Mesenchymal stem cell (in vitro differentiated cells and primary cell): ENCODE measurements around the gene STK25.
"Not testable (repeated sequence)": the region's sequence is repeated elsewhere in the genome, so short reads cannot be mapped to it uniquely, and the experiment has no call there.

Experiments
- DNase-seq: peaks from one replicate; pipeline ENCODE4 v3.0.0-alpha.2; 2013
- H2AFZ ChIP-seq: one replicate; pipeline ENCODE4 v1.6.1; 2013; ENCODE audit warnings: low read depth, mild to moderate bottlenecking, control low read depth, inconsistent platforms, low read length, moderate library complexity
- H2AK5ac ChIP-seq: 2 replicates; pipeline ENCODE4 v1.6.1; 2013; ENCODE audit warnings: low read length, moderate library complexity, mild to moderate bottlenecking, inconsistent platforms; ENCODE audit not compliant: severe bottlenecking
- H2BK120ac ChIP-seq: one replicate; pipeline ENCODE4 v1.6.1; 2013; ENCODE audit warnings: low read depth, mild to moderate bottlenecking, inconsistent platforms, low read length, moderate library complexity
- H2BK12ac ChIP-seq, 2 experiments: one replicate each; pipeline ENCODE4 v1.6.1; 2013; ENCODE audit warnings: inconsistent platforms in 2 of 2, low read length in 2 of 2, mild to moderate bottlenecking in 2 of 2, moderate library complexity in 2 of 2, control low read depth in 1 of 2
- H2BK15ac ChIP-seq: one replicate; pipeline ENCODE4 v1.6.1; 2013; ENCODE audit warnings: mild to moderate bottlenecking, low read depth, inconsistent platforms; ENCODE audit not compliant: poor library complexity, severe bottlenecking
- H2BK5ac ChIP-seq: 2 replicates; pipeline ENCODE4 v1.6.1; 2013; ENCODE audit warnings: low read depth, mild to moderate bottlenecking, low read length, control low read depth, inconsistent platforms; ENCODE audit not compliant: poor library complexity, severe bottlenecking
- H3K14ac ChIP-seq, 2 experiments: one replicate each; pipeline ENCODE4 v1.6.1; 2013; ENCODE audit warnings: inconsistent platforms in 2 of 2, low read length in 2 of 2, control low read depth in 1 of 2, mild to moderate bottlenecking in 1 of 2, moderate library complexity in 1 of 2
- H3K18ac ChIP-seq, 2 experiments: one replicate each; pipeline ENCODE4 v1.6.1; 2013; ENCODE audit warnings: inconsistent platforms in 2 of 2, low read length in 2 of 2, control low read depth in 1 of 2, low read depth in 1 of 2, mild to moderate bottlenecking in 1 of 2
- H3K23ac ChIP-seq, 2 experiments: one replicate each; pipeline ENCODE4 v1.6.1; 2013; ENCODE audit warnings: inconsistent platforms in 2 of 2, low read length in 2 of 2, mild to moderate bottlenecking in 2 of 2, moderate library complexity in 2 of 2, control low read depth in 1 of 2
- H3K27ac ChIP-seq: 2 replicates; pipeline ENCODE4 v1.5.1; 2013; ENCODE audit warnings: mild to moderate bottlenecking, moderate library complexity, low read length, control low read depth, inconsistent platforms; ENCODE audit not compliant: poor library complexity, severe bottlenecking
- H3K27me3 ChIP-seq, 2 experiments: 2 replicates each; pipeline versions ENCODE4 v1.6.1 to v1.7.0; 2013; ENCODE audit warnings: low read length in 2 of 2, mild to moderate bottlenecking in 2 of 2, moderate library complexity in 2 of 2, control low read depth in 1 of 2, inconsistent platforms in 1 of 2; ENCODE audit not compliant: control insufficient read depth in 1 of 2, insufficient read depth in 1 of 2
- H3K36me3 ChIP-seq, 2 experiments: 2 replicates each; pipeline versions ENCODE4 v1.6.1 to v1.7.0; 2013; ENCODE audit warnings: low read length in 2 of 2, control low read depth in 1 of 2, inconsistent platforms in 1 of 2, low read depth in 1 of 2, mild to moderate bottlenecking in 1 of 2; ENCODE audit not compliant: insufficient read depth in 2 of 2, control insufficient read depth in 1 of 2
- H3K4ac ChIP-seq, 2 experiments: one replicate each; pipeline ENCODE4 v1.6.1; 2013; ENCODE audit warnings: inconsistent platforms in 2 of 2, low read length in 2 of 2, mild to moderate bottlenecking in 2 of 2, moderate library complexity in 2 of 2, control low read depth in 1 of 2, low read depth in 1 of 2
- H3K4me1 ChIP-seq: 2 replicates; pipeline ENCODE4 v1.6.1; 2013; ENCODE audit warnings: low read depth, low read length, control low read depth; ENCODE audit not compliant: control insufficient read depth, insufficient read depth
- H3K4me2 ChIP-seq: 2 replicates; pipeline ENCODE4 v1.6.1; 2013; ENCODE audit warnings: low read length, mild to moderate bottlenecking, inconsistent platforms; ENCODE audit not compliant: poor library complexity, severe bottlenecking
- H3K4me3 ChIP-seq, 2 experiments: 2 replicates each; pipeline versions ENCODE4 v1.5.1 to v1.7.0; 2013; ENCODE audit warnings: low read length in 2 of 2, mild to moderate bottlenecking in 2 of 2, control low read depth in 1 of 2, low read depth in 1 of 2; ENCODE audit not compliant: insufficient read depth in 1 of 2
- H3K79me1 ChIP-seq: replicated peaks from 2 replicates; pipeline ENCODE4 v1.6.1; 2013; ENCODE audit warnings: mild to moderate bottlenecking, control low read depth, low read length, inconsistent platforms; ENCODE audit not compliant: poor library complexity, severe bottlenecking
- H3K9ac ChIP-seq: 2 replicates; pipeline ENCODE4 v1.7.0; 2013; ENCODE audit warnings: mild to moderate bottlenecking, low read length, moderate library complexity
- H3K9me3 ChIP-seq: 2 replicates; pipeline ENCODE4 v1.7.0; 2013; ENCODE audit warnings: mild to moderate bottlenecking, low read length; ENCODE audit not compliant: control insufficient read depth
- H4K8ac ChIP-seq: one replicate; pipeline ENCODE4 v1.6.1; 2013; ENCODE audit warnings: inconsistent platforms, mild to moderate bottlenecking, low read length, moderate library complexity
- H4K91ac ChIP-seq: one replicate; pipeline ENCODE4 v1.6.1; 2013; ENCODE audit warnings: mild to moderate bottlenecking, low read length, inconsistent platforms
- WGBS: methylation state at CpG from one replicate; pipeline ENCODE4 v1.1.7; 2013; ENCODE audit warnings: mixed read lengths; 5-methylcytosine and 5-hydroxymethylcytosine counted together

STK25 gene

GRCh38 chr2:241453919-241454318, 54.5 kb downstream of the STK25 start:
- not testable (repeated sequence) for H2BK120ac ChIP-seq, H3K23ac ChIP-seq, H4K91ac ChIP-seq, H3K27ac ChIP-seq, H4K8ac ChIP-seq, H3K4me2 ChIP-seq, H3K4ac ChIP-seq, H2BK12ac ChIP-seq, H3K79me1 ChIP-seq, H2AK5ac ChIP-seq, H3K9ac ChIP-seq, H3K18ac ChIP-seq, H2BK15ac ChIP-seq, H3K27me3 ChIP-seq, H3K4me1 ChIP-seq, H3K9me3 ChIP-seq, H3K14ac ChIP-seq, H2AFZ ChIP-seq, DNase-seq, H2BK5ac ChIP-seq, H3K4me3 ChIP-seq
- WGBS = 86% methylated on average over 9 of the region's 9 CpGs
- peaks cover 6 to 16% of the 10 kb centered on the region in 2 experiments for H3K36me3 ChIP-seq

DNA sequence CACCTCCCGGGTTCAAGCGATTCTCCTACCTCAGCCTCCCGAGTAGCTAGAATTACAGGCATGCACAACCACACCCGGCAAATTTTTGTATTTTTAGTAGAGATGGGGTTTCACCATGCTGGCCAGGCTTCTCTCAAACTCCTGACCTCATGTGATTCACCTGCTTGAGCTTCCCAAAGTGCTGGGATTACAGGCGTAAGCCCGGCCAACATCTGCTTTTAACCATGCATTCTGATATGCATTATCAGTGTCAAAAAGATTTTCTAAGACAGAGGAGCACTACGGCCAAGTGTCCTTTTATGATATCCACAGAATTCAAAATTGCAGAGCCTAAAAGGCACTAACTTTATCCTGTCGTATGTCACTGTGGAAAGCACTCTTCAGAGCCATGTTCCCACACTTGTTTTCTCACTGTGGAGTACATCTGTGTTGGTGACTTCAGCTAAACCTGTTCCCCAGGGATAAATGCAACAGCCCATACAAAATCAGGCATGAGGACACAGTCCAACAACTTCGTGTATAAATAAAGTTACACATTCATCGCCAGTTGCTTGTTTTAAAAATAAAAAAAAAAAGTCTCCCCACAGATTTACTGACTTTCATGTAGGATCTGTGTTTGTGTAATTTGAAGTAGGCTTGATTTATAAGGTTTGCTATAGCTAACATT, 56.4 kb downstream of the STK25 start:
- Histone ChIP-seq H2BK5ac (no peak overlapping the region), H3K4me1 (no peaks in the 10 kb centered on the region), H3K9me3 (no peaks in the 10 kb centered on the region), H3K27me3 (no peaks in the 10 kb centered on the region), H3K4me3 (no peak overlapping the region), H4K91ac (no peak overlapping the region), H3K14ac (no peak overlapping the region), H3K4ac (no peak overlapping the region), H3K18ac (no peak overlapping the region), H3K9ac (no peak overlapping the region), H3K4me2 (no peak overlapping the region), H4K8ac (no peak overlapping the region), H2BK15ac (no peak overlapping the region), H3K23ac (no peak overlapping the region), H2AFZ (no peak overlapping the region), H2BK12ac (no peak overlapping the region), H2AK5ac (no peak overlapping the region), H2BK120ac (no peak overlapping the region), H3K27ac (no peak overlapping the region), H3K79me1 (peaks cover 8% of the 10 kb centered on the region), H3K36me3 (peaks cover 21 to 28% of the 10 kb centered on the region in 2 experiments)
- WGBS = 98% methylated on average over 9 of the region's 10 CpGs
- DNase-seq = no peak

GRCh38 chr2:241450092-241450491, 58.3 kb downstream of the STK25 start:
- WGBS = 90% methylated on average over 7 of the region's 7 CpGs

DNA sequence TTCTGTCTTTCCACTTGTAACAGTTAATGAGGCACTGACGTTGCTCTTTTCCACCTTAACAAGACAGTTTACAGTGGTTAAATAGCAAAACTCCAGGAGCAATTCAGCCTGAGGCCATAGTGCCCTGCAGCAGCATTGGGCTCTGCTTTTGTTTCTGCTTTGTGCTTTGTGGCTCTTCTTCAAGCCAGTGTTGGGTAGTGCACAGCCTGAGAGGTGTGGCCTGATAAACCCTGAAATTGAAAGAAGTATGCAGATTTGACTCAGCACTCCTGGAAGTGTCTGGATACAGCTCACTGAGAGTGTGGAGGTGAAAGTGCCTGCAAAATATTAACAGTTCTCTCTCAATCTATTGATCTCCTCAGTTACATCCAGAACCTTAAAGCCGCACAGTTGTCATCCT, 63.0 kb downstream of the STK25 start:
- no peak overlapping the region for H3K27ac ChIP-seq
- H4K91ac ChIP-seq = no peak overlapping the region
- H2AFZ ChIP-seq = no peak overlapping the region
- H2BK5ac ChIP-seq = no peak overlapping the region
- H3K79me1 ChIP-seq = peaks cover 13% of the 10 kb centered on the region
- no peak overlapping the region for H3K18ac ChIP-seq
- H3K4ac ChIP-seq = no peak overlapping the region
- 86% methylated on average over 2 of the region's 2 CpGs for WGBS
- no peak overlapping the region for H3K4me3 ChIP-seq
- peaks cover 50 to 79% of the 10 kb centered on the region in 2 experiments for H3K36me3 ChIP-seq
- no peak overlapping the region for H2BK12ac ChIP-seq
- DNase-seq = no peak
- H2BK15ac ChIP-seq = no peak overlapping the region
- H3K23ac ChIP-seq = no peak overlapping the region
- peaks cover 8% of the 10 kb centered on the region for H3K4me1 ChIP-seq
- H3K27me3 ChIP-seq = no peaks in the 10 kb centered on the region
- no peak overlapping the region for H4K8ac ChIP-seq
- no peak overlapping the region for H3K9ac ChIP-seq
- H2BK120ac ChIP-seq = no peak overlapping the region
- H3K4me2 ChIP-seq = no peak overlapping the region
- no peaks in the 10 kb centered on the region for H3K9me3 ChIP-seq
- no peak overlapping the region for H2AK5ac ChIP-seq
- H3K14ac ChIP-seq = no peak overlapping the region

More at GRCh38 chr2:241450092-241450491, 58.3 kb downstream of the STK25 start:
- DNase-seq, H3K4me2 ChIP-seq, H3K14ac ChIP-seq, H4K8ac ChIP-seq, H2BK12ac ChIP-seq, H3K23ac ChIP-seq, H3K4me3 ChIP-seq, H2AK5ac ChIP-seq, H3K27me3 ChIP-seq, H4K91ac ChIP-seq, H3K4ac ChIP-seq, H2BK5ac ChIP-seq, H3K9ac ChIP-seq, H3K27ac ChIP-seq, H2AFZ ChIP-seq, H3K9me3 ChIP-seq, H3K18ac ChIP-seq, H2BK15ac ChIP-seq, H2BK120ac ChIP-seq, H3K4me1 ChIP-seq: not testable (repeated sequence)
- Histone ChIP-seq H3K79me1 (peaks cover 10% of the 10 kb centered on the region), H3K36me3 (peaks cover 32 to 37% of the 10 kb centered on the region in 2 experiments)
